Measurements from ENCODE around the gene CCDC7.
"Not testable (repeated sequence)": the region's sequence is repeated elsewhere in the genome, so short reads cannot be mapped to it uniquely, and the experiment has no call there.

Gene CCDC7

DNA sequence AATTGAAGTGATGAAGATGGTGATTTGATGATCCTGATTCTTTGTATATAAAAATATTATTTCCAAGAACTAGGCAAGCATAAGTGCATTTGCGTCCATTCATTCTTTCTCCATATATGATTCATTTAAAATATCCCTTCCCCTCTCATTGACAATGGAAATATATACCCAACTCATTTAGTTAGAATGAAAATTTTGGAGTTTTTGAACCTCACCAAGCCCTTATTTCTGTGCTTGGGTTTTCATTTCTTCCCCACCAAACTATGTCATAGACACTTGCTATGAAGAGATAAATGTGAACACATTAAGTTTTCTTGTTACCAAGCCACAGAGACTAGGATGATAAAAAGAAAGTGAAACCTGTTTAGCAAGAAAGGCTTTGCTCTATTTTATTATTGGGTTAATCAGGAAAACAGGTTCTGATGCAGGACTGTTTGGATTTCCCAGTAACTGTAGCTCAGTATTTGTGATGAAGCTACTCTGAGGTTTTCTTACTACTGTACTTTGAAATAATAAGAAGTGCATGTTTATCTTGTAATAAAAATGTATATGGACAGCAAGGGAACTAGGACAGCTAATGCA lies 443.8 kb downstream of the CCDC7 start:
- TF ChIP-seq, protein P1, sequence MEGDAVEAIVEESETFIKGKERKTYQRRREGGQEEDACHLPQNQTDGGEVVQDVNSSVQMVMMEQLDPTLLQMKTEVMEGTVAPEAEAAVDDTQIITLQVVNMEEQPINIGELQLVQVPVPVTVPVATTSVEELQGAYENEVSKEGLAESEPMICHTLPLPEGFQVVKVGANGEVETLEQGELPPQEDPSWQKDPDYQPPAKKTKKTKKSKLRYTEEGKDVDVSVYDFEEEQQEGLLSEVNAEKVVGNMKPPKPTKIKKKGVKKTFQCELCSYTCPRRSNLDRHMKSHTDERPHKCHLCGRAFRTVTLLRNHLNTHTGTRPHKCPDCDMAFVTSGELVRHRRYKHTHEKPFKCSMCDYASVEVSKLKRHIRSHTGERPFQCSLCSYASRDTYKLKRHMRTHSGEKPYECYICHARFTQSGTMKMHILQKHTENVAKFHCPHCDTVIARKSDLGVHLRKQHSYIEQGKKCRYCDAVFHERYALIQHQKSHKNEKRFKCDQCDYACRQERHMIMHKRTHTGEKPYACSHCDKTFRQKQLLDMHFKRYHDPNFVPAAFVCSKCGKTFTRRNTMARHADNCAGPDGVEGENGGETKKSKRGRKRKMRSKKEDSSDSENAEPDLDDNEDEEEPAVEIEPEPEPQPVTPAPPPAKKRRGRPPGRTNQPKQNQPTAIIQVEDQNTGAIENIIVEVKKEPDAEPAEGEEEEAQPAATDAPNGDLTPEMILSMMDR (IDR thresholded peaks at IDR 0.05; ENCODE audit: low read depth, low read length) = no peak
- H3K4me3 ChIP-seq (ENCODE audit: low read depth, low read length) = no peak overlapping the region

DNA sequence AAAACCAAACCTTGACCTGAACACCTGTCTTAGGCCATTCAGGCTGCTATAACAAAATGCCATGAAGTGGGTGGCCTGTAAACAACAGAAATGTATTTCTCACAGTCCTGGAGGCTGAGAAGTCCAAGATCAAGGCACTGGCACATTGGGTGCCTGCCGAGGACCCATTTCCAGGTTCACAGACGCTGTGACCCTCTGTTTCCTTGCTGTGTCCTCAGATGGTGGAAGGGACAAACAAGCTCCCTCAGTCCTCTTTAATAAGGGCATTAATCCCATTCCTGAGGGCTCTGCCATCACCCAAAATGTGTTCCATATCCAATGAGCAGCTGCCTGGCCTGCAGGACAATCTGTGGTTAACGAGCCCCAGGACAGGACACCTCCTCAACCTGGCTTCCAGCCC lies 444.5 kb downstream of the CCDC7 start:
- no peak overlapping the region for H3K4me3 ChIP-seq (ENCODE audit: low read depth, low read length)
- TF ChIP-seq, protein P1 (IDR thresholded peaks at IDR 0.05; ENCODE audit: low read depth, low read length) = no peak

DNA sequence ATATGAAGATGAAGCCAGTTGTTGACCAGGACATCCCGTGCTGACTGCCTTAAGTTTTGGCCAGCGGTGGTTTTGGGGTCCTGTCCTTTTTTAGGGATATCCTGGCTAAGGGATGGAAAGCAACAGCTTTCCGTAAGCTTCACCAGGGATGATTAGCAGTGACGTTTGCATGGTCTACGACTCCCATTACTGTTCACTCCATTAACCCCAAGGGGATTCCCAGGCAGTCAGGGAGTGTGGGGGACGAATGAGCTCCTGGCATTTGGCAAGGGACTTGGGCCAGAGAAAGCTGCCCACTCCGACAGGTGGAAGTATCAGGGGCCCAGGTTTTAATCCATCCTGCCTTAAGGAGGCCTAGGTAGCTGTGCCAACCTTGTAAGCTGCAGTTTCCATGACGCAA lies 445.3 kb downstream of the CCDC7 start:
- TF ChIP-seq, protein P1 (IDR thresholded peaks at IDR 0.05; ENCODE audit: low read depth, low read length) = no peak
- no peak overlapping the region for H3K4me3 ChIP-seq (ENCODE audit: low read depth, low read length)

DNA sequence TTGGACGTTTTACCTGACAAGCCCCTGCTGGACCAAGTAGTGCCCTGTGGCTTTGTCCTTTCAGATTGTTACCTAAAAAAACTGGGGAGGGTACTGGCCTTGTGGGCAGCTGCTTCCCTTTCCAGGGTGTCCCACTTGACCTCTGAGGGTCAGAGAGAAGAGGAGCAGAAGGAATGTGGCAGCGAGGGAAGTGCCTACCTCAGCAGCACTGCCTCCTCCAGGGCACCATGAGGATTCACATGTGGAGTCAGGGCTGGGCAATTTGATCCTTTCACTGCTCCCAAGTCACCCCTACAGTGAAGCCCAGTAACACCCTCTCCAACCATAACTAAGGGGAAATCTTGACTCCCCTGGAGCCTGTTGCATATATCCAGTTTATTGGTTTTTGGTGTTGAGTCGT lies 447.5 kb downstream of the CCDC7 start:
- no peak overlapping the region for H3K4me3 ChIP-seq (ENCODE audit: low read depth, low read length)
- TF ChIP-seq, protein P1 (IDR thresholded peaks at IDR 0.05; ENCODE audit: low read depth, low read length) = no peak

DNA sequence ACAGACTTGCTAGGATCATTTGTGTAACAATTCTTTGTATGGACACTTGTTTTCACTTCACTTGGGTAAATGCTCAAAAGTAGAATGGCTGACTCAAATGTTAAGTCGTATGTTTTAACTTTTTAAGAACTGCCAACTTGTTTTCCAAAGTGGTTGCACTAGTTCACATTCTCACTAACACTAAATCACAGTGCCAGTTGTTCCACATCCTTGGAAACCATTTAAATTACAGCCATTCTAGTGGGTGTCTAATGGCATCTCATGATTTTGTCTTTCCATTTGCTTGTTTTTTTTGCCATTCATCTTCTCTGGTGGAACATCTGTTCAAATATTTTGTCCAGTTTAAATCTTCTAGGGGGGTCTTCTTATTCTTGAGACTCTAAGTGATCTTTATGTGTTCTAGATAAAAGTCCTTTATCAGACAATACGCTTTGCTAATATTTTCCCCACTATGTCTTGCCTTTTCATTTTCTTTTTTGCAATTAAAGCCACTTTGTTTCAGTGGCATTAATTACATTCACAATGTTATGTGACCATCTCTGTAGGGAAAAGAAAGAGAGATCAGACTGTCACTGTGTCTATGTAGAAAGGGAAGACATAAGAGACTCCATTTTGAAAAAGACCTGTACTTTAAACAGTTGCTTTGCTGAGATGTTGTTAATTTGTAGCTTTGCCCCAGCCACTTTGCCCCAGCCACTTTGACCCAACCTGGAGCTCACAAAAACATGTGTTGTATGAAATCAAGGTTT lies 448.1 kb downstream of the CCDC7 start:
- H3K4me3 ChIP-seq (ENCODE audit: low read depth, low read length) = no peak overlapping the region

DNA sequence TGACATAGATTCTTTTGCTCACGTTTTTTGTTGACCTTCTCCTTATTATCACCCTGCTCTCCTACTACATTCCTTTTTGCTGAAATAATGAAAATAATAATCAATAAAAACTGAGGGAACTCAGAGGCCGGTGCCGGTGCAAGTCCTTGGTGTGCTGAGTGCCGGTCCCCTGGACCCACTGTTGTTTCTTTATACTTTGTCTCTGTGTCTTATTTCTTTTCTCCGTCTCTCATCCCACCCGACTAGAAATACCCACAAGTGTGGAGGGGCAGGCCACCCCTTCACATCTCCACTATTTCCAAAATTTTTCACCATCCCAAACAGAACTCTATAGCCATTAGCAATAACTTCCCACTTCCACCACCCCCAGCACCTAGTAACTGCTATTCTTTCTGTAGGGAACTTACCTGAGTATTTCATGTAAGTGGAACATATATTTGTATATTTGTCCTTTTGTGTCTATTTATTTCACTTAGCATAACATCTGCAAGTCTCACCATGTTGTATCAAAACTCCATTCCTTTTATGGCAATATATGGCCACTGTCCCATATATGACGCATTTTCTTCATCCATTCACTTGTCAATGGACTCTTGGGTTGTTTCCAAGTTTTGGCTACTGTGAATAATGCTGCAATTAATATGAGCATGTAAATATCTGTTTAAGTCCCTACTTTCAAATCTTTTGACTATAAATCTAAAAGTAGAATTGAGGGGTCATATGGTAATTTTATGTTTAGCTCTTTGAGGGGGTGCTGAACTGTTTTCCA lies 449.4 kb downstream of the CCDC7 start:
- H3K4me3 ChIP-seq (ENCODE audit: low read depth, low read length) = not testable (repeated sequence)

More for the DNA sequence above, 448.1 kb downstream of the CCDC7 start:
- TF ChIP-seq, protein P1 (IDR thresholded peaks at IDR 0.05; ENCODE audit: low read depth, low read length) = no peak

DNA sequence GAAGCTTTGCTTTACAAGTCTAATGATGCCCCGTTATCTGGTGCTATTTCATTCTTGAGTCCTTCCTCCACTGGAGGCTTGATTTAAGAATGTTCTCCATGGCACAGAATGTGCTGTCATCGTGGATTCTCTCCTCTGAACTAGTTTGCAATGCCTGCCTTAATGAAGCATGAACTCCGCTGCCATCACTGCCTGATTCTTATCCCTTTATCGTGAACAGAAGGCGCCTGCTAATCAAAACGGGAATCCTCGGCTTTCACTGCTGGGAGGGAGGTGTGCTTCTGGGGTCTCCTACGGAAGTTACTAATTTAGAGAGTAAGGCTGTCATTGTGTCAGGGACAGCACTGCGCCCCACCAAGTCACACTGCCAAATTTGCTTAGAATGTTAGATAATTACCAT lies 455.9 kb downstream of the CCDC7 start:
- TF ChIP-seq, protein P1 (IDR thresholded peaks at IDR 0.05; ENCODE audit: low read depth, low read length) = no peak
- H3K4me3 ChIP-seq (ENCODE audit: low read depth, low read length) = no peak overlapping the region
